Measurements from ENCODE around the gene CLBA1.

DNA sequence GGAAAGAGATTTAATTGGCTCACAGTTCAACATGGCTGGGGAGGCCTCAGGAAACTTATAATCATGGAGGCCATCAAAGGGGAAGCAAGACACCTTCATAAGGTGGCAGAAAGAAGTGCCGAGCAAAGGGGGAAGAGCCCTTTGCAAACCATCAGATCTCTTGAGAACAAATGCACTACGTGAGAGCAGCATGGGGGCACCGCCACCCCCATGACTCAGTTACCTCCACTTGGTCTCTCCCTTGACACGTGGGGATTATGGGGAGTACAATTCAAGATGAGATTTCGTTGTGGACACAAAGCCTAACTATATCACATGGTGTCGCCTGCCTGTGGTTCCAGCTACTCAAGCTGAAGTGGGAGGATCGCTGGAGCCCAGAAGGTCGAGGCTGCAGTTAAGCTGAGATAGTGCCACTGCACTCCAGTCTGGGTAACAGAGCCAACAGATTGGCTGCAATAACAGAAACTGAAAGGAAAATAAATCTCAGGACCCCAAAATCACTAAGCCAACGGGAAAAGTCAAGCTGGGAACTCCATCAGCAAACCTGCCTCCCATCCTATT is 45.3 kb downstream of the CLBA1 start:
- TF ChIP-seq, protein P1, sequence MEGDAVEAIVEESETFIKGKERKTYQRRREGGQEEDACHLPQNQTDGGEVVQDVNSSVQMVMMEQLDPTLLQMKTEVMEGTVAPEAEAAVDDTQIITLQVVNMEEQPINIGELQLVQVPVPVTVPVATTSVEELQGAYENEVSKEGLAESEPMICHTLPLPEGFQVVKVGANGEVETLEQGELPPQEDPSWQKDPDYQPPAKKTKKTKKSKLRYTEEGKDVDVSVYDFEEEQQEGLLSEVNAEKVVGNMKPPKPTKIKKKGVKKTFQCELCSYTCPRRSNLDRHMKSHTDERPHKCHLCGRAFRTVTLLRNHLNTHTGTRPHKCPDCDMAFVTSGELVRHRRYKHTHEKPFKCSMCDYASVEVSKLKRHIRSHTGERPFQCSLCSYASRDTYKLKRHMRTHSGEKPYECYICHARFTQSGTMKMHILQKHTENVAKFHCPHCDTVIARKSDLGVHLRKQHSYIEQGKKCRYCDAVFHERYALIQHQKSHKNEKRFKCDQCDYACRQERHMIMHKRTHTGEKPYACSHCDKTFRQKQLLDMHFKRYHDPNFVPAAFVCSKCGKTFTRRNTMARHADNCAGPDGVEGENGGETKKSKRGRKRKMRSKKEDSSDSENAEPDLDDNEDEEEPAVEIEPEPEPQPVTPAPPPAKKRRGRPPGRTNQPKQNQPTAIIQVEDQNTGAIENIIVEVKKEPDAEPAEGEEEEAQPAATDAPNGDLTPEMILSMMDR (IDR thresholded peaks at IDR 0.05), result no peak
- no peak for TF ChIP-seq POLR2A (IDR thresholded peaks at IDR 0.05)
